Coronary artery (tissue), 2 donors: ENCODE data around the gene RNF169.

ENCODE experiments used
- DNase-seq: peaks from one replicate; pipeline ENCODE4 v3.0.0-alpha.2; 2017; ENCODE audit warnings: low spot score
- H3K27ac ChIP-seq, 2 donors: fragments of 200-600 bp; sonication (generic); one replicate each; pipeline ENCODE4 v1.5.1; 2016 to 2019
- H3K4me3 ChIP-seq: fragments of 200-600 bp; sonication (generic); 2 replicates; pipeline ENCODE4 v1.5.1; 2016; ENCODE audit warnings: mild to moderate bottlenecking, moderate library complexity
- CTCF ChIP-seq: fragments of 200-600 bp; sonication (generic); IDR thresholded peaks from one replicate; pipeline ENCODE4 v1.5.1; 2019; ENCODE audit warnings: antibody characterized with exemption

RNF169 gene

GRCh38 chr11:74719011-74719410 lies 29.6 kb upstream of the RNF169 start:
- H3K27ac ChIP-seq: no peak overlapping the region
- no peak for TF ChIP-seq CTCF
- DNase-seq: no peak
- no peak overlapping the region for H3K4me3 ChIP-seq

GRCh38 chr11:74720596-74721478 lies 27.8 kb upstream of the RNF169 start:
- peak; percentile 81 for DNase-seq
- Histone ChIP-seq H3K27ac (peak overlapping the region; percentile 27 to 76), H3K4me3 (no peak overlapping the region)
- TF ChIP-seq CTCF: no peak

GRCh38 chr11:74721479-74721835 lies 27.2 kb upstream of the RNF169 start:
- Histone ChIP-seq H3K4me3 (no peak overlapping the region), H3K27ac (peak overlapping the region; percentile 27 to 76)
- DNase-seq: no peak
- TF ChIP-seq CTCF: no peak

- Histone ChIP-seq H3K4me3 (no peak overlapping the region), H3K27ac (no peak overlapping the region)
- DNase-seq: no peak
- no peak for TF ChIP-seq CTCF
Measured at GRCh38 chr11:74723511-74723910, 25.1 kb upstream of the RNF169 start.

- TF ChIP-seq CTCF: no peak
- no peak for DNase-seq
- no peak overlapping the region for H3K27ac ChIP-seq
- H3K4me3 ChIP-seq: no peak overlapping the region
Measured at GRCh38 chr11:74725701-74726100, 22.9 kb upstream of the RNF169 start.

GRCh38 chr11:74726547-74727182 lies 22.0 kb upstream of the RNF169 start:
- no peak for DNase-seq
- peak; percentile 93 for TF ChIP-seq CTCF
- no peak overlapping the region for H3K27ac ChIP-seq
- H3K4me3 ChIP-seq: no peak overlapping the region

GRCh38 chr11:74729397-74729796 lies 19.3 kb upstream of the RNF169 start:
- no peak for TF ChIP-seq CTCF
- Histone ChIP-seq H3K27ac (no peak overlapping the region), H3K4me3 (no peak overlapping the region)
- no peak for DNase-seq
